Stimulated activated naive CD4-positive, alpha-beta T cell (primary cell): ENCODE results near the gene KHSRP.

ENCODE experiments used
- DNase-seq, 6 experiments: peaks; one replicate each; lab custom pipeline; 2025; lab: John Stamatoyannopoulos, UW

KHSRP gene, protein sequence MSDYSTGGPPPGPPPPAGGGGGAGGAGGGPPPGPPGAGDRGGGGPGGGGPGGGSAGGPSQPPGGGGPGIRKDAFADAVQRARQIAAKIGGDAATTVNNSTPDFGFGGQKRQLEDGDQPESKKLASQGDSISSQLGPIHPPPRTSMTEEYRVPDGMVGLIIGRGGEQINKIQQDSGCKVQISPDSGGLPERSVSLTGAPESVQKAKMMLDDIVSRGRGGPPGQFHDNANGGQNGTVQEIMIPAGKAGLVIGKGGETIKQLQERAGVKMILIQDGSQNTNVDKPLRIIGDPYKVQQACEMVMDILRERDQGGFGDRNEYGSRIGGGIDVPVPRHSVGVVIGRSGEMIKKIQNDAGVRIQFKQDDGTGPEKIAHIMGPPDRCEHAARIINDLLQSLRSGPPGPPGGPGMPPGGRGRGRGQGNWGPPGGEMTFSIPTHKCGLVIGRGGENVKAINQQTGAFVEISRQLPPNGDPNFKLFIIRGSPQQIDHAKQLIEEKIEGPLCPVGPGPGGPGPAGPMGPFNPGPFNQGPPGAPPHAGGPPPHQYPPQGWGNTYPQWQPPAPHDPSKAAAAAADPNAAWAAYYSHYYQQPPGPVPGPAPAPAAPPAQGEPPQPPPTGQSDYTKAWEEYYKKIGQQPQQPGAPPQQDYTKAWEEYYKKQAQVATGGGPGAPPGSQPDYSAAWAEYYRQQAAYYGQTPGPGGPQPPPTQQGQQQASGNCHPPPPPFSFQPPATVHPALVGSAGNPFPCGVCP

DNA sequence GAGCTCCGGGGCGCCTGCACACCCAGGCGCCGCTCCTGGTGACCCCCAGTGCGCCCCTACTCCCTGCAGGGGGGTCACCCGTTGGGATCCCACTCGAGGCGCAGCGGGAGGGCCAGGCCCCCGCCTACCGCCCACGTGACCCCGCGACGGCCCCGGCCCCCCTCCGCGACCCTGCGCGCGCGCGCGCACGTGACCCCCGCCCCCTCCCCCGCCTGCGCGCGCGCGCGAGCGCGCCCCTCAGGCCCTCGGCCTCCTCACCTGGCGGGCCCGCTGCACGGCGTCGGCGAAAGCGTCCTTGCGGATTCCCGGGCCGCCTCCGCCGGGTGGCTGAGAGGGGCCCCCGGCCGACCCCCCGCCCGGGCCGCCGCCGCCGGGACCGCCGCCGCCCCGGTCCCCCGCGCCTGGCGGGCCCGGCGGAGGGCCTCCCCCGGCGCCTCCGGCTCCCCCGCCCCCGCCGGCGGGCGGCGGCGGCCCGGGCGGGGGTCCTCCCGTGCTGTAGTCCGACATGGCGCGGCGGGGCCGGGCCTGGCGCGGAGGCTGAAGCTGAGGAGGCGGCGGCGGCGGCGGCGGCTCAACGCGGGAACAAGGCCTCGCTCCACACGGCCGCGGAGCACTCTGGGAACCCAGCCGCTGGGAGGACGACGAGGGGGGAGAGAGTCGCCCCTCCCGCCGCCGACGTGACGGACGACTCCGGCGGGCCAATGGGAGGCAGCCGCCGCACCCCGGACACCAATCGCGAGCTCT lies at the start of gene KHSRP:
Gene KHSRP, minus strand, starts transcription at position 617 of the 744 bp plus-strand sequence. Its CDS starts 110 bp downstream, at position 507.
- peak in 3 of 6 experiments; percentile 28 to 38 (median 34) for DNase-seq

DNA sequence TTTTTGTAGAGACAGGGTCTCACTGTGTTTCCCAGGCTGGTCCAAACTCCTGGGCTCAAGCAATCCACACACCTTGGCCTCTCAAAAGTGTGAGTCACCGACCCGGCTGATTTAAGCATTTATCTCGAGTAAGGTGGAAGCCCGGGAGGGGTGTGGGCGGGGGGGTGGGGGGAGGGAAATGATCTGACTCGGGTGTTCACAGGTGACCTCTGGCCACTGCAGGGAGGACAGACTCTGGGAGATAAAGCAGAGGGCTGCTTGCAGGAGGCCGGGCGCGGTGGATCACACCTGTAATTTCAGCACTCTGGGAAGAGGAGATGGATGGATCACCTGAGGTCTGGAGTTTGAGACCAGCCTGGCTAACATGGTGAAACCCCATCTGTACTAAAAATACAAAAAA lies 49.0 kb upstream of the KHSRP start:
- DNase-seq, result no peak

- DNase-seq, result no peak
These were observed 48.1 kb upstream of the KHSRP start for GRCh38 chr19:6472713-6473112.

DNA sequence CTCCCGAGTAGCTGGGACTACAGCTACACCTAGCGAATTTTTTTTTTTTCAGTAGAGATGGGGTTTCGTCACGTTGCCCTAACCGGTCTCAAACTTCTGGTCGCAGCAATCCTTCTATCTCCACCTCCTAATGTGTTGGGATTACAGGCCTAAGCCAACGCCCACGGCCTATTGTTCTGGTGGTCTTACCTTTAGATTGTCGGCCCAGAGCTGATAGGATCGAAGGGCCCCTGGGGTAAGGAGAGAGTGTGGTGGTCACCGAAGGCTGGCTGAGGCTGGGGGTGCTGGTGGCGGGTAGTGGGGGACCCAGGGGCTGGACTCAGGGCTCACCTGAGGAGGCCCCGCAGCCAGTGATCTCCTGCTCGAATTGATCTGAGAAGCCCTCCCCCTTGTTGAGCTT lies 46.5 kb upstream of the KHSRP start:
- no peak for DNase-seq

DNA sequence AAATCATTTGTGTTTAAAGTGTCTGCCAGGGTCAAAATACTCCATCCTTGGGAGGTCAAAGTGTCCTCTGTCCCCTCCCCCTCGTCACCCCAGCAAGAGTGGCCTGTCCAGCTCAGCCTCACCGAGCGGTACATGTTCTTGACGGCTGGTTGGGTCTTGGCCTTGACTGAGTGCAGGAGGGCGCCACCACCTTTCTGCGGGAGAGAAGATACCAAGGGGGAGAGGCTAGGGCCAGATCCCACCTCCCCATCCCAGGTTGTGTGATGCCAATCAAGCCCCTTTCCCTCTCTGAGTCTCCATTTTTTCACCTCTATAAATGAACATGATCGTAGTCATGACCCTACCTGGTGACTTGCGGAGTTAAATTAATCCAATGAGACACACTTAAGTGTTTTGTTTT lies 45.6 kb upstream of the KHSRP start:
- no peak for DNase-seq

- DNase-seq, result no peak
These were observed 42.8 kb upstream of the KHSRP start for GRCh38 chr19:6467384-6467783.

DNA sequence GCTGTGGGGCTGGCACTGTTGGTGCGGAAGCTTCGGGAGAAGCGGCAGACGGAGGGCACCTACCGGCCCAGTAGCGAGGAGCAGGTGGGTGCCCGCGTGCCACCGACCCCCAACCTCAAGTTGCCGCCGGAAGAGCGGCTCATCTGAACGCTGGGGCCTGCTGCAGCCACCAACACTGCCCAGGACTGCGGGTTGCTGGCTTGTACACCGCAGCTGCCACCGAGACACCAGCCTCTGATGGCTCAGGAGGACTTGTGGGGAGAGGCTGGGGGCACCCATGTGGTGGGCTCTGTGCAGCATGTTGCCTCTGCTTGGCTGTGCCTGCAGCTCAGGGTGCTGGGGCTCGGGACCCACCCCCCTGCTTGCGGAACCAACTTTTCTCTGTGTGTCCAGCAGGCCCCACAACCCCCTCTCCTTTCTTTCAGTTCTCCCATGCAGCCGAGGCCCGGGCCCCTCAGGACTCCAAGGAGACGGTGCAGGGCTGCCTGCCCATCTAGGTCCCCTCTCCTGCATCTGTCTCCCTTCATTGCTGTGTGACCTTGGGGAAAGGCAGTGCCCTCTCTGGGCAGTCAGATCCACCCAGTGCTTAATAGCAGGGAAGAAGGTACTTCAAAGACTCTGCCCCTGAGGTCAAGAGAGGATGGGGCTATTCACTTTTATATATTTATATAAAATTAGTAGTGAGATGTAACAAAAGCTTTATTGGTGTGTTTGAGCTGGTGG lies 42.1 kb upstream of the KHSRP start:
- DNase-seq, result no peak

- DNase-seq, result no peak
These were observed 41.1 kb upstream of the KHSRP start for GRCh38 chr19:6465663-6466062.

GRCh38 chr19:6465006-6465405 lies 40.4 kb upstream of the KHSRP start:
- no peak for DNase-seq

DNA sequence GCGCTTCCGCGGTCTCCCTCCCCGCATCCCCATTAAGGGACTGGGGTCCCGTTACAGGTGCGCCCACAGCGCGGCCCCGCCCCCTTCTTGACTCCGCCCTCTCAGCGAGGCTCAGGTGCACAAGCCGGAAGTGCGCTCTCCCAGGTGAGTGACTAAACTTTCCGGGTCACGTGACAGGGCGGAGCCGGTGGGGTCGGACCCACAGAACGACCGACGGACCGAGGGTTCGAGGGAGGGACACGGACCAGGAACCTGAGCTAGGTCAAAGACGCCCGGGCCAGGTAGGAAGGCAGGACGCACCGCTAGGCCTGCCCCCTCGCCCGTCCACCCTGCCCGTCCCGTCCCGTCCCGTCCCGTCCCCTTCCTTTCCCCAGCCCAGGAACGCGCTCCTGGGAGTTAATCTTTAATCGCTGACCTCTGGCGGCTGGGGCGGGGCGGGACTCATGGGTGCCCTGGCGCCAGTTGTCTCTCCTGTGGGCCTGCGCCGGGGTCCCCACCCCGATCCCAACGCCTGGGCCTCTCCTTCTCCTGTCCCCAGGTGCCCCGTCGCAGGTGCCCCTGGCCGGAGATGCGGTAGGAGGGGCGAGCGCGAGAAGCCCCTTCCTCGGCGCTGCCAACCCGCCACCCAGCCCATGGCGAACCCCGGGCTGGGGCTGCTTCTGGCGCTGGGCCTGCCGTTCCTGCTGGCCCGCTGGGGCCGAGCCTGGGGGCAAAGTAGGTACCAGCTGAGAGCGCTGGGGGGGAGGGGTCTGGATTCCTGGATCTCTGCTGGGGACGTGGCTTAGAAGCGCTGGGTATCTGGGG lies 39.7 kb upstream of the KHSRP start, which contains the start of gene CRB3:
Gene CRB3, plus strand, starts transcription at position 202 of the 804 bp plus-strand sequence. Its CDS starts 431 bp downstream, at position 633.
- peak; percentile 23 to 63 (median 52) for DNase-seq

DNA sequence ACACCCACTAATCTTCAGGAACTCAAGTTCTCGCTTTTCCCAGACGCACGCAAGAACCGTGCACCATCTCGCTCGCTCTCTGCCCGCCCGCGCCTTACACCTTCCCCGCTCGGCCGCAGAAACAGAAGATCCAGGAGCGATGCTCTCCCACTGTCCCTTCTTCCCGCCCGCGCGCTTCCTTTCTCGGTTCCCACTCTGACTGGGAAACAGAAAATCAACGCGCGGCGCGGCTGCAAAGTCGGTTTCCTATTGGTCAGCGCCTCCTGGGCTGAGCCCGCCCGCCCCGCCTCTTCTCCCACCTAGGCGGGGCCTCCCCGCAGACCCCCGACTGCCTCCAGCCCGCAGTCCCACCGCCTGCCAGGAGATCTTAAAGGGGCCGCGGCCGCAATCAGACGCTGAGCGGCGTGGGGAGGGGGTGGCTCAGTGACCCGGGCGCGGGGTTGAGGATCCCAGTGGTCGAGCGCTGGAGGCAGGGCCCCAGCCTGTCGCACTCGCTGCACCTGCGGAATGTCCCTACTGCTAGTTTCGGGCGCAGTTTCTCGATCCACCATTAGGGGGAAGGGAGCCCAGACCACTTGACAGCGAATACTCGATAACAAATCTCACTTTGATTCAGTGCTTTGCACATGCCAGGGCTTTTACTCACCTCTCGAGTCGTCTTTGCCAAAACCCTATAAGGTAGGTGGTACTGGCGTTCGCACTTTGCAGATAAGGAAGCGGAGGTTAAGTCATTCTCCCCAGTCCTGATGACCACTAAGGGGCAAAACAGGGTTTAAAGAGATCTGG lies 35.7 kb upstream of the KHSRP start:
- peak; percentile 92 to 99 (median 94) for DNase-seq

DNA sequence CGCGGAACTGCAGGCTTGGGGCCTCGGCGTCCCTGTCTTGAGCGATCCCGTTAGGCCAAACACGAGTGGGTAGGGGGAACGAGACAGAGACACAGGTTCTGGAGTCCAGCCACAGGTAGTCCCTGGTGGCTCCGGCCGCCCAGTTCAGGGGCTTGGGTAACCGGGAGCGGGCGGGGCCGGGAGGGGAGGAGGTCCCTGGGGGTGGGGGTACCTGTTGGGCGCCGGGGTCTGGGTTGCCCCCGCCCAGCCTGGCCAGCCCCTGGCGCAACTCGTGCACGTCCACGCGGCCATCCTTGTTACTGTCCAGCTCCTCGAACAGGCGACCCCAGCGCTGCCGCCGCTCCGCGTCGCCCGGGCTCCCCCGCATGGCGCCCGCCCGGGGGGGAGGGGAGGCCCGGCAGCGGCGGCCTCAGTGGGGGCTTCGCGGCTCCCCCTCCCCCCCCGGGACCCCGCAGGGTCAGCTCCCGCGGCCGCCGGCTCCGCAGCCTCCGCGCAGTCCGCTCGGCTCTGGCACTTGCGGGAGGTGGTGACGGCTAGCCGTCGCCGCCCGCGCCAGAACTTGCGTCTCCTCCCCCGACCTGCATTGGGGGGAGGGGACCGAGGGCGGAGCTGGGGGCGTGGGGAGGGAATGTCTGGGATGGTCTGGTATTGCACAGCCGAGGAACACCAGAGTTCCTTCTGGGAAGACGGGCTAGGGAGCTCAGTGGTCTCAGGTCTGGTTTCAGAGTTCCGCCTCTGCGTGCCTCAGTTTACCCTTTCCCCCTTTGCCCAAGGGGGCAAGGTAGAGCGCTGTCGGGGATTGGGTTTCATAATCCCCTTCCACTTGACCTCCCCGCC lies 34.9 kb upstream of the KHSRP start, which contains the start of gene SLC25A23:
Gene SLC25A23, minus strand, starts transcription at position 531 of the 837 bp plus-strand sequence. Its CDS starts 164 bp downstream, at position 367.
- DNase-seq, result peak in 5 of 6 experiments; percentile 28 to 68 (median 61)

DNA sequence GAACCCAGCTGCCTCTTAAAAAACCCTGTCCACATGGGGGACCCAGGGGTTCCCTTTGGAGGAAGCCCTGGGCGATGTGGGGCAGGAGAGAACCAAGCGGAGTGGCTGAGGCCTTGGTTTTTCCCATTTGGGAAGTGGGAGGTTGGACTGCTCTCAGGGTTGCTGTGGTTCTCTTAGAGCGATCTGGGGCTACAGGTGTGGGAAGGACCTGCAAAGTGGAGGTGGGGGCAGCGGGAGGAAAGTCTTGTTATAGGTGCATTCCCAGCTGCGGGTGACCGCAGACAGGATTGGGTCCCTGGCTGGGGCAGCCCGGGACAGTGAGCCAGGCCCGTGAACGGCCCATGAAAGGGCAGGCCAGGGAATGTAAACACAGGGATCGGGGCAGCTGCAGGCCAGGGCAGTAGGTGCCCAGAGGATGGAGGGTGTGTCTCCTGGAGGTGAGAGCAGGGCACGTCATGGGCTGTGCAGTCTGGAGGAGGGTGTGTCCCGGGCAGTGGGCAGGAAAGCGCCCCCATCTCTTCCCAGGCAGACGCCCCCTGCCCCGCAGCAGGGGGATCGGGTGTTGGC lies 34.2 kb upstream of the KHSRP start:
- DNase-seq, result no peak

DNA sequence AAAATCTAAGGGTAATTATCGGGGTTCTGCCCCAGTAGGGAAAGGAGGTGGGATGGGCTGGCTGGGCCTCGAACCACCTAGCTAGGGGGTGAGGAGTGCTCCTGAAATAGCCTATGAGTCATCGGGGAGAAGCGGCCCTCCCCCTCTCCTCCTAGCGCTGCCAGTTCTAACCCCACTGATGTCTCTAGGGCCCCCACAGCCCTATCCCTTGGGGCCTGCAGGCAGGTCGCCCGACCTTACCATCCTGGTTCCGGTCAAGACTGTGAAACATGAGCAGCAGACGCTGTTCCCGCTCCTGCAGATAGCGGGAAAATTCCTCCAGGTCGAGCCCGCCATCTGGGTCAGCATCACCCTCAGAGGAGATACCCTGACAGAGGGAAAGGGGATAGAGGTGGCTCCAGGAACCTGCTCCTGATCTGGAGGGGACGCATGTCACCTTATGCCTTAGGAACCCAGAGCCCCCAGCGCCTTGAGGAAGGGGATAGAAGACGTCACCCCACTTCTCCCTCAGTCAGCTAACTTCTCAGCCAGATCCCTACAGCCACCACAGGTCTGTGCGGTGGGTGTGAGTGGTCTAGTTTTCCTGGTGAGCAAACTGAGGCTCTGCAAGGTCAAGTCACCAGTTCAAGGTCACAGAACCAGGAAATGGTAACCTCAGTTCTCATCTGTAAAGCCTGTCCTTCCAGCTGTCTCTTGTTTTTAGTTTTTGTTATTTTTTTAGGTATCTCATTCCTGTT lies 33.5 kb upstream of the KHSRP start:
- no peak for DNase-seq

DNA sequence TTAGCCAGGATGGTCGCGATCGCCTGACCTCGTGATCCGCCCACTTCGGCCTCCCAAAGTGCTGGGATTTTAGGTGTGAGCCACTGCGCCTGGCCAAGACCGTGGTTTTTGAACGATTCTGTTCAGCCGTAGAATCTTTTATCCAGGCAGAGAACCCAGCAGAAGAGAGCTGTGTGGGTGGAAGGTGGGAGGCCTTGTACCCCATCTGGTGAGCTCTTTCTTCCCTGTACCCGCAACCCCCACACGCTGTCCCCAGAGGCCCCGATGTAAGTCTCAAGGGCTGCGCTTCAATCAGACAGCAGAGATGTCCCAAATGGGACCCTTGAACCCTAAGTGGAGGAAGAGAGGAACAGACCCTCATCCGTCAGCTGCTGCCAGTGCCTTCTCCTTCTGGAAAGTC lies 31.3 kb upstream of the KHSRP start:
- no peak for DNase-seq

GRCh38 chr19:6453951-6454565 lies 29.4 kb upstream of the KHSRP start:
- no peak for DNase-seq

DNA sequence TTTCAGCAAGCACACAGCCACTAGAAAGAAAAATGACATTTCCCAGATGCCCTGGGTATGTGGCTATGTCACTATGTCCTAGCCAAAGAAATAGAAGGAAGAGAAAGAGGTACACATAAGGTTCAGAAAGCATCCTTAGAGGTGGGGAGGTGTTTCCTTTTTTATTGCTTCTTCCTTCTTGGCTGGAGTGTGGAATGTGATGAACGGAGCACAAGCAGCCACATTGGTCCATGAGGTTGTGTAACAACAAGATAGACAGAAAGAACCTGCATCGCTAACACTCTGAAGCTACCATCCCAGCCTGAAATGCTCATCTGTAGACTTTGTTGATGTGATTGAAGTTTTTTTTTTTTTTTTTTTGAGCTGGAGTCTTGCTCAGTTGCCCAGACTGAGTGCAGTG lies 28.3 kb upstream of the KHSRP start:
- DNase-seq, result no peak
